ENCODE results near the gene HCN3. TPM values are rescaled to one million over a fixed set of nuclear protein-coding genes. Genes with fewer than 3 reads are reported as not detected.

The HCN3 gene
- total RNA-seq, 3 donors from 2014 or later = 10.3 to 15.6 (median 10.8) TPM

DNA sequence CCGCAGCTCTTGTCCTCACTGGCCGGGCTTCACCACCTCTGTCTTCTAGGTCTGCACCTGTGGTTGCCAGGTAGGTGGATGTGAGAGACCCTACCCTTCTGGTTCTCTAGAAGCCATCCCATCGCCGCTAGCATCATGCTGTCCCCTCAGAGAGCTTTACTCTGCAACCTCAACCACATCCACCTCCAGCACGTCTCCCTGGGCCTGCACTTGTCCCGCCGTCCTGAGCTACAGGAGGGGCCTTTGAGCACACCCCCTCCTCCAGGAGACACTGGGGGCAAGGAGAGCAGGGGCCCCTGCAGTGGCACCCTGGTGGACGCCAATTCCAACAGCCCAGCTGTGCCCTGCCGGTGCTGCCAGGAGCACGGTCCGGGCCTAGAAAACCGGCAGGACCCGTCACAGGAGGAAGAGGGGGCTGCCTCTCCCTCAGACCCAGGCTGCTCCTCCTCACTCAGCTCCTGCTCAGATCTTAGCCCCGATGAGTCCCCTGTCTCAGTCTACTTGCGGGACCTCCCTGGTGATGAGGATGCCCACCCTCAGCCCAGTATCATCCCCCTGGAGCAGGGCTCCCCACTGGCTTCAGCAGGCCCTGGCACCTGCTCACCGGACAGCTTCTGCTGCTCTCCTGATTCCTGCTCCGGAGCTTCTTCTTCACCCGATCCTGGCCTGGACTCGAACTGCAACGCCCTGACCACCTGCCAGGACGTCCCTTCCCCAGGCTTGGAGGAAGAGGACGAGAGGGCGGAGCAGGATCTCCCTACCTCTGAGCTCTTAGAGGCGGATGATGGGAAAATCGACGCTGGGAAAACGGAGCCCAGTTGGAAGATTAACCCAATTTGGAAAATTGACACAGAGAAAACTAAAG is 44.6 kb downstream of the HCN3 start:
- Histone ChIP-seq H3K9me3 (no peaks in the 10 kb centered on the region), H3K36me3 (ENCODE audit: low read depth) (no peaks in the 10 kb centered on the region)

DNA sequence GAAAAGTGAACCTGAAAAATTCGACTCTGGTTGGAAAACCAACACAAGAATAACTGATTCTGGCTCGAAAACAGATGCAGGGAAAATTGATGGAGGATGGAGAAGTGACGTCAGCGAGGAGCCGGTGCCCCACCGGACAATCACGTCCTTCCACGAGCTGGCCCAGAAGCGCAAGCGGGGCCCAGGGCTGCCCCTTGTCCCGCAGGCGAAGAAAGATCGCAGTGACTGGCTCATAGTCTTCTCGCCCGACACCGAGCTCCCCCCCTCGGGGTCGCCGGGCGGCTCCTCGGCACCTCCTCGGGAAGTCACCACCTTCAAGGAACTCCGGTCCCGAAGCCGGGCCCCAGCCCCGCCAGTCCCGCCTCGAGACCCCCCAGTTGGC is 45.3 kb downstream of the HCN3 start:
- no peaks in the 10 kb centered on the region for H3K9me3 ChIP-seq
- no peaks in the 10 kb centered on the region for H3K36me3 ChIP-seq (ENCODE audit: low read depth)
- TF ChIP-seq, protein P1, sequence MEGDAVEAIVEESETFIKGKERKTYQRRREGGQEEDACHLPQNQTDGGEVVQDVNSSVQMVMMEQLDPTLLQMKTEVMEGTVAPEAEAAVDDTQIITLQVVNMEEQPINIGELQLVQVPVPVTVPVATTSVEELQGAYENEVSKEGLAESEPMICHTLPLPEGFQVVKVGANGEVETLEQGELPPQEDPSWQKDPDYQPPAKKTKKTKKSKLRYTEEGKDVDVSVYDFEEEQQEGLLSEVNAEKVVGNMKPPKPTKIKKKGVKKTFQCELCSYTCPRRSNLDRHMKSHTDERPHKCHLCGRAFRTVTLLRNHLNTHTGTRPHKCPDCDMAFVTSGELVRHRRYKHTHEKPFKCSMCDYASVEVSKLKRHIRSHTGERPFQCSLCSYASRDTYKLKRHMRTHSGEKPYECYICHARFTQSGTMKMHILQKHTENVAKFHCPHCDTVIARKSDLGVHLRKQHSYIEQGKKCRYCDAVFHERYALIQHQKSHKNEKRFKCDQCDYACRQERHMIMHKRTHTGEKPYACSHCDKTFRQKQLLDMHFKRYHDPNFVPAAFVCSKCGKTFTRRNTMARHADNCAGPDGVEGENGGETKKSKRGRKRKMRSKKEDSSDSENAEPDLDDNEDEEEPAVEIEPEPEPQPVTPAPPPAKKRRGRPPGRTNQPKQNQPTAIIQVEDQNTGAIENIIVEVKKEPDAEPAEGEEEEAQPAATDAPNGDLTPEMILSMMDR (IDR thresholded peaks at IDR 0.05) = no peak
- DNase-seq (peak in 2 of 3 donors; percentile 39 to 72), ATAC-seq (no peak)
- peak overlapping the region; percentile 22 for H3K4me3 ChIP-seq
- peaks cover 41% of the 10 kb centered on the region for H3K4me1 ChIP-seq (ENCODE audit: low read depth)
- intact Hi-C loops (cut with DNase I, micrococcal nuclease) = loop anchor here (10.0 kb wide), 2 partner anchors 48 to 68 kb away; partner anchors contain the start of genes CLK2 (in 1 of the 2), ENTREP3 (in 1 of the 2) and HCN3 (in 1 of the 2)

More for the DNA sequence above, 44.6 kb downstream of the HCN3 start:
- DNase-seq (peak in 1 of 3 donors; percentile 54), ATAC-seq (no peak)
- intact Hi-C loops (cut with DNase I, micrococcal nuclease) = loop anchor here (10.0 kb wide), 2 partner anchors 47 to 67 kb away; partner anchors contain the start of genes CLK2 (in 1 of the 2), ENTREP3 (in 1 of the 2) and HCN3 (in 1 of the 2)
- Histone ChIP-seq H3K4me1 (ENCODE audit: low read depth) (peaks cover 46% of the 10 kb centered on the region), H3K4me3 (no peak overlapping the region)
- TF ChIP-seq, protein P1 (IDR thresholded peaks at IDR 0.05) = no peak

DNA sequence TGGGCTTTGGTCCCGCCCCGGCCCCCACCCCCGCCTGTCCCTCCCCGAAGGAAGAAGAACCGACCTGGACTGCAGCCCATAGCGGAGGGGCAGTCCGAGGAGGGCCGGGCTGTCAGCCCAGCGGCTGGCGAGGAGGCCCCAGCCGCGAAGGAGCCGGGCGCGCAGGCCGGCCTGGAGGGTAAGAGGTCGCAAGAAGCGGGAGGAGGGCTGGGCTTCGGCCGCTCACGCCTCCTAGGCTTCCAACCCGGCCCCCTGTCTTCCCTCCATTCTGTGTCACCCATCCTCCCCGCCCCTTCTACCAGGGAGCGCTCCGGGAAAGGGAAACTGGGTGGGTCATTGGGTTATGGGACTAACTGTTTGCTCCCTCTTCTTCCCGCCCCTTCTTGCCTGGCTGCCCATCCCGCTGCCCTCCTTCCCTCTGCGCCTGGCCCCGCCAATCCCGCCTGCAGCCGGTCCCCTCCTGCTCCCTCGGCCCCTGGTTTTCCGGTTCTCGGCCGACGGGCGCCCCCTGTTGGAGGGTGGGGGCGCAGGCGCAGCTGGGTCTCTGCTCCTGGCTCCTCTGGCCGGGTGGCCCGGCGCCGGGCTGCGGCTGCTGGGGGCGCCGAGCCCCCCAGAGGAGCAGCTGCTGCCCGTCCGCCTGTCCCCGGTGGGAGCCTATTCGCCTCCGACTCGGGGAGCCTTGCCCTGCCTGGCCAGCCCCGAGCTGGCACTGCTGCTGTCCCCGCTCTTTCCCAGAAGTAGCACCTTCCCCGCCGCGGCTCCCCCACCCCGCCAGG is 45.9 kb downstream of the HCN3 start:
- peak; percentile 88 to 95 (median 94) for DNase-seq
- peak; percentile 67 for ATAC-seq
- intact Hi-C loops (cut with DNase I, micrococcal nuclease) = loop anchor here (10.0 kb wide), 2 partner anchors 48 to 68 kb away; partner anchors contain the start of genes CLK2 (in 1 of the 2), ENTREP3 (in 1 of the 2) and HCN3 (in 1 of the 2)
- TF ChIP-seq, protein P1 (IDR thresholded peaks at IDR 0.05) = peak; percentile 96
- Histone ChIP-seq H3K36me3 (ENCODE audit: low read depth) (no peaks in the 10 kb centered on the region), H3K4me3 (peak overlapping the region; percentile 76), H3K9me3 (no peaks in the 10 kb centered on the region), H3K4me1 (ENCODE audit: low read depth) (peaks cover 41% of the 10 kb centered on the region)

DNA sequence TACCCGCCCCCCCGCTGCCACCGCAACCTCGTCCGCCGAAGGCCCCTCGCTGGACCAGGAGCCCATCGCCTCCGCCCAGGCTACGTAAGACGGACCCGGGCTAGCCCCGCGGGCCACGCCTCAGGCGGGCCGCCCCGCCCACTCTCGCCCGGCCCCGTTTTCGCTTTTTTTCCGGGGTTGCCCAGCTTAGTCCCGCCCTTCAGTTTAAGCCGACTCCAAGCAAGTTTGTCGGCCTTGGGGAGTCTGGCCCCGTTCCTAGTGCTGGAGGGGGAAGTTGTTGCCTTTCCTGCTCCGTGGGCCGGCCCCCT is 46.4 kb downstream of the HCN3 start:
- peak overlapping the region; percentile 76 for H3K4me3 ChIP-seq
- ATAC-seq (peak; percentile 73), DNase-seq (peak; percentile 94 to 96 (median 94))
- no peaks in the 10 kb centered on the region for H3K36me3 ChIP-seq (ENCODE audit: low read depth)
- intact Hi-C loops (cut with DNase I, micrococcal nuclease) = loop anchor here (10.0 kb wide), 2 partner anchors 49 to 69 kb away; partner anchors contain the start of genes CLK2 (in 1 of the 2), ENTREP3 (in 1 of the 2) and HCN3 (in 1 of the 2)
- H3K9me3 ChIP-seq = no peaks in the 10 kb centered on the region
- peaks cover 41% of the 10 kb centered on the region for H3K4me1 ChIP-seq (ENCODE audit: low read depth)
- TF ChIP-seq, protein P1 (IDR thresholded peaks at IDR 0.05) = no peak

DNA sequence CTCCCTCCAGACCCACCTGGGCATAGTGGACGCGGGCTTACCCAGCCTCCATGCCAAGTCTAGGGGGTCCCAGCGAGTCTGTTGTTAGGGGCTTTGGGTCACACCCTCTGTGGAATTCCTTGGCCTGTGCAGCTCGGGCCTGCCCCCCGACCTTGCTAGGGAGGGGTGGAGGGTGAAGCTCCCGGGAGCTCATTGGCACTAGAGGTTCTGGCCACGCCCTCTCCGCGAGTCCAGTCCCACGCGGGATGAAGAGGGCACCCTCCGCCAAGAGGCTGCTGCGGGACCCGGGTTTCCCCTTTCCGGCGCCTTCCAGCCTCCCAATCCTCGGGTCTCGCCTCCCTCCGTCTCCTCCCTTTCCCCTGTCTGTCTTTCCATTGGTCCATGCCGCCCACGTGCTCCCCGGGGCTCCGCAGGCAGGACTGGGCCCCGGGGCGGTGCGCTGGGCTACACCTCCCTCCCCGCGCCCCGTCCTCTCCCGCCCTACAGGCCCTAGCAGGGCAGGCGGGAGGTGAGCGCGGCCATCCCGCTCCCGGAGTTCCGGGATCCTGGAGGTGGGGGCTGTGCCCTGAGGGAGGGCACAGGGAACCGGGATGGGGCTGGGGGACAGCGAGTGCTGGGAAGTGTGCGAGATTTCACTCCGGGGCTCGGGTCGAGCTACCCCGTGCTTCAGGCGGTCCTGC is 46.9 kb downstream of the HCN3 start:
- intact Hi-C loops (cut with DNase I, micrococcal nuclease) = loop anchor here (10.0 kb wide), 2 partner anchors 49 to 69 kb away; partner anchors contain the start of genes CLK2 (in 1 of the 2), ENTREP3 (in 1 of the 2) and HCN3 (in 1 of the 2)
- TF ChIP-seq, protein P1 (IDR thresholded peaks at IDR 0.05) = no peak
- DNase-seq (peak; percentile 94 to 98 (median 96)), ATAC-seq (peak; percentile 80)
- peaks cover 41% of the 10 kb centered on the region for H3K4me1 ChIP-seq (ENCODE audit: low read depth)
- H3K36me3 ChIP-seq (ENCODE audit: low read depth) = no peaks in the 10 kb centered on the region
- no peaks in the 10 kb centered on the region for H3K9me3 ChIP-seq
- H3K4me3 ChIP-seq = peak overlapping the region; percentile 76
